ENCODE measurements around the gene COPS8. TPM values are rescaled to one million over a fixed set of nuclear protein-coding genes. Genes with fewer than 3 reads are reported as not detected.

Gene COPS8
- polyA plus RNA-seq, 1 of the 3 experiments (the other 2 are of a cell fraction), result 107 TPM

- TF ChIP-seq REST (IDR thresholded peaks at IDR 0.05; ENCODE audit: low read depth, low read length) (no peak), POLR2AphosphoS5 (IDR thresholded peaks at IDR 0.05; ENCODE audit: low read depth, low read length) (no peak), ELF1 (IDR thresholded peaks at IDR 0.05) (no peak), GABPA (IDR thresholded peaks at IDR 0.05; ENCODE audit: low read depth) (no peak), RXRA (IDR thresholded peaks at IDR 0.05; ENCODE audit: borderline replicate concordance, low read depth) (no peak)
- TF ChIP-seq, protein P1, sequence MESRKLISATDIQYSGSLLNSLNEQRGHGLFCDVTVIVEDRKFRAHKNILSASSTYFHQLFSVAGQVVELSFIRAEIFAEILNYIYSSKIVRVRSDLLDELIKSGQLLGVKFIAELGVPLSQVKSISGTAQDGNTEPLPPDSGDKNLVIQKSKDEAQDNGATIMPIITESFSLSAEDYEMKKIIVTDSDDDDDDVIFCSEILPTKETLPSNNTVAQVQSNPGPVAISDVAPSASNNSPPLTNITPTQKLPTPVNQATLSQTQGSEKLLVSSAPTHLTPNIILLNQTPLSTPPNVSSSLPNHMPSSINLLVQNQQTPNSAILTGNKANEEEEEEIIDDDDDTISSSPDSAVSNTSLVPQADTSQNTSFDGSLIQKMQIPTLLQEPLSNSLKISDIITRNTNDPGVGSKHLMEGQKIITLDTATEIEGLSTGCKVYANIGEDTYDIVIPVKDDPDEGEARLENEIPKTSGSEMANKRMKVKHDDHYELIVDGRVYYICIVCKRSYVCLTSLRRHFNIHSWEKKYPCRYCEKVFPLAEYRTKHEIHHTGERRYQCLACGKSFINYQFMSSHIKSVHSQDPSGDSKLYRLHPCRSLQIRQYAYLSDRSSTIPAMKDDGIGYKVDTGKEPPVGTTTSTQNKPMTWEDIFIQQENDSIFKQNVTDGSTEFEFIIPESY (IDR thresholded peaks at IDR 0.05; ENCODE audit: borderline replicate concordance, low read depth), result no peak
Observed at GRCh38 chr2:237096911-237097310, 11.2 kb downstream of the COPS8 start (continued).

DNA sequence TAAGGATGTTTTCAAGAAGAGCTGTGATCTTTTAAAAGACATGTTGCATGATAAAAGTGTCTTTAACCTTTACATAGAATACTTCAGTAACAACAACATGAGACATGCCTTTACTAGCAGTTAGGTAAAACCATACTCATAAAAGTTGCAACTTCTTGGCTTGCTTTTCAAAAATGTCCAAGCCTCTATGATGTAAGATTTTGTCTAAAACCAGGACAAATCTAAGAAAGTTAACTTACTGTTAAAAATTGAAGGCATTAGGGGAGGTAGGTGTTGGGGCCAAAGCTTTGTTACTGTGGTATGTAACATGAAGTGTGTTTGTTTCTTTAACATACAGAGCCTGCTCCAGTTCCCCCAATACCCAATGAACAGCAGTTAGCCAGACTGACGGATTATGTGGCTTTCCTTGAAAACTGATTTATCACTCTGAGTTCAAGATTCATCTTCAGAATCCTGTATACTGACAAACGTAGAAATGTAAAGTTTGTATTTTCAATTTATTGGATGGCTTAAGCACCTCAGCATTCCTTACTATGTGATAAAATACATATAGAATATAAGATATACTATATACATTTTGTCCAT lies 11.7 kb downstream of the COPS8 start:
- H3K9me2 ChIP-seq, result no peaks in the 10 kb centered on the region
- H3K27me3 ChIP-seq (ENCODE audit: insufficient read depth), result no peaks in the 10 kb centered on the region
- peaks cover 0 to 16% of the 10 kb centered on the region in 2 experiments; a peak in 1 of 4 replicates for H3K4me1 ChIP-seq (ENCODE audit: control insufficient read depth in 1 of 2, insufficient read depth in 2 of 2, low read depth in 1 of 2, low read length in 1 of 2)
- H3K79me2 ChIP-seq (ENCODE audit: insufficient read depth), result peaks cover 40% of the 10 kb centered on the region
- H3K27ac ChIP-seq (ENCODE audit: low read depth in 2 of 2, low read length in 1 of 2), result peak overlapping the region in 1 of 2 experiments; percentile 84; a peak in 2 of 4 replicates
- peaks cover 79 to 84% of the 10 kb centered on the region in 2 experiments for H3K36me3 ChIP-seq (replicated peaks in 1 of 2; ENCODE audit: control insufficient read depth in 1 of 2, insufficient read depth in 2 of 2, low read length in 1 of 2)
- no peak overlapping the region for H2AFZ ChIP-seq (ENCODE audit: low read depth)
- H3F3A ChIP-seq (replicated peaks; ENCODE audit: insufficient read depth), result peaks cover 26% of the 10 kb centered on the region
- no peak overlapping the region; the same call in 1 of the 2 replicates for H3K4me2 ChIP-seq
- peak overlapping the region; percentile 24; the same call in 1 of the 2 replicates for H3K9ac ChIP-seq
- 64% methylated on average over 2 of the region's 2 CpGs for WGBS (ENCODE audit: low lambda C conversion rate)
- H3K4me3 ChIP-seq (ENCODE audit: low read depth in 2 of 2, low read length in 1 of 2), result no peak overlapping the region
- ChIA-PET CTCF (interaction anchor here (0.6 to 1.6 kb wide), 3 partner anchors 11 to 28 kb away, joined by 3 to 5 read pairs (median 3); partner anchors contain the start of gene COPS8), POLR2A (no interaction called here)
- no peak for DNase-seq
- no peak for TF ChIP-seq NRF1 (IDR thresholded peaks at IDR 0.05; ENCODE audit: low read depth, low read length)
- no peak for TF ChIP-seq RXRA (IDR thresholded peaks at IDR 0.05; ENCODE audit: borderline replicate concordance, low read depth)
- TF ChIP-seq TCF12 (IDR thresholded peaks at IDR 0.05), result no peak
- no peak for TF ChIP-seq ELF1 (IDR thresholded peaks at IDR 0.05)
- TF ChIP-seq YY1 (IDR thresholded peaks at IDR 0.05; ENCODE audit: low read depth), result no peak
- no peak for TF ChIP-seq RFX5 (IDR thresholded peaks at IDR 0.05; ENCODE audit: low read length)
- TF ChIP-seq JUND (IDR thresholded peaks at IDR 0.05), result no peak
- no peak for TF ChIP-seq GABPA (IDR thresholded peaks at IDR 0.05; ENCODE audit: low read depth)
- TF ChIP-seq POLR2AphosphoS5 (IDR thresholded peaks at IDR 0.05; ENCODE audit: low read depth, low read length), result no peak
- no peaks in the 10 kb centered on the region for H3K9me3 ChIP-seq
- H4K20me1 ChIP-seq (ENCODE audit: insufficient read depth), result no peaks in the 10 kb centered on the region

Measured in SK-N-SH (cell line).